ENCODE measurements around the gene PLPP7.
"Not testable (repeated sequence)": the region's sequence is repeated elsewhere in the genome, so short reads cannot be mapped to it uniquely, and the experiment has no call there.

Gene PLPP7

DNA sequence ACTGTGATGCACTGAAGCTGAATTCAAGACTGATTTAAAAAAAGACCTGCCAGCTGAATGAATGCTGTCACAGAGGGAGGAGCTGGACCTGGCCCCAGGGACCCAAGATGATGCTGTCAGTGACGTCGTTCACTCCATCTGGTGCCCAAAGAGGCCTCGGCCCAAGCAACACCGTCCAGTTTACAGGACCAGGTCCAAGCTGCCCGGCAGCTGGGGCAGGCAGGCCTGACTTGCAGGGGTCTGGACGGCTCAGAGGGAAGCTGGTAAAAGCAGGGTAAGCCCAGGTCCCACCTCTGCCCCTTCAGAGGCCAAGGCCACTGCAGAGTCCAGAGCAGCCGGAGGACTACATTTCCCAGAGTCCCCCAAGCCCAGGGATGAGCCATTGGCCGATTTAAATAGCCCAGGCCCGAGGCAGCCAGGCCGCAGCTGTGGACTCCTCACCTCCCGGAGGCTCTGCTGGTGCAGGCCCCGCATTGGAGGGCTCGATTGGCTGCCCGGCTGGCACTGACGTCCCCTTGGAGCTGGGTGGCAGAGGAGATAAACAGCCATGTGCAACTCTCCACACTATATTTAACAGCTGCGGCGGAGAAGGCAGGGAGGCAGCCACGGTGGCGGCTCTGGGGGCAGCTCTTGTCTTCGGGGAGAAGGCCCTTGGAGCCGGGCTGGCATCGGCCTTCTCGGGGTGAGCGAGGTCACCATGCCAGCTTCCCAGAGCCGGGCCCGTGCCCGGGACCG is at the start of gene PLPP7:
PLPP7 (plus strand) TSS at position 423 of the 735 bp plus-strand sequence; CDS start at position 698, 275 bp downstream.
- no peak for DNase-seq

DNA sequence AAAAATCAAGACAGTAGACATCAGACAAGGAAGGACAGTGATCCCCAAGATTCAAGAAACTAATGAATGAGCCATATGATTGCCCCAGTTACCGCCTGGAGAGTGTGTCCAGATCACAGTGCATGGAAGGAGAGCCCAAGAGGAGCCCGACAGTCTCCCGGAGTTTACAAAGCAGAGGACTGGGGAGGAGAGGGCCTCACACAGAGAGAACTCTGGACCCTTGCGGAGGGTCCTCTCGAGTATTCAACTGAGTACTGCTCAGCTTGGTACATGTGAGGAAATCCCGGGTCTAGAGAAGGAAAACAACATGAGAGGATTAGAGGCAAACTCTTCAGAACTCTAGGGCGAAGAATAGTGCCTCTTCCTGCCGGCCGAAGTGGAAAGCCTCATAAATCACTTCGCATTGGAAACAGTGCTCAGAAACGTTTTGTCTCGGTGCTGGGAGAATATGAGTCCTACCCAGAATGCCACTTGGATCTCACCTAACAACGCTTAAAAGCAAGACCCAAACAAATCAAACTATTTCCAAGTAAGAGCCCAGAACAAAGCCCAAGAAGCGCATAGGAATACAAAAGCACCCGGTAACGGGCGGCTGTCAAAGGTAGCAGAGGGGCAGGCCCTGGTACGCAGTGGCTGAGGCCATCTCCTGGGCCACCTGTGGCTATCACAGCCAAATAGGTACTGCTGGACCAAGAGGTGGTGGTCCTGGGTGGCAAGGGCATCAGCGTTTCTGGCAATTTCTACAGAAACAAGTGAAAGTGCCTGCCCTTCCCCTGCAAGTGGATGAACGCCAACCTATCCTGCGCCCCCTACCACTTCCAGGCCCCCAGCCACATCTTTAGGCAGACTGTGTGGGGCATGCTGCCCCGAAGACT is 49.2 kb upstream of the PLPP7 start:
- no peak for DNase-seq

DNA sequence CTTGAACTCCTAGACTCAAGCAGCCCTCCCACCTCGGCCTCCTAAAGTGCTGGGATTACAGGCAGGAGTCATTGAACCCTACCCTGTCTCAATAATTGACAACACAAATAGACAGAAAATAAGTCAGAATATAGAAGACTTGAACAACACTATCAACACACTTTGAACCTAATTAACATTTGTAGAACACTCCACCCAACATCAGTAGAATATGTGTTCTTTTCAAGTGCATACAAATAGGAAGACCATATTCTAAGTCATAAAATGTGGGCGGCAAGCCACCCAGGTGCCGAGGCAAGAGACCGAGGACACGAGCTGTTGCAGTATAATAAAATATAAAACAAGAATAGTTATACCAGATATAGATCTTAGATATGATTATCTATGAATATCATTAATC is 45.2 kb upstream of the PLPP7 start:
- DNase-seq: not testable (repeated sequence)

DNA sequence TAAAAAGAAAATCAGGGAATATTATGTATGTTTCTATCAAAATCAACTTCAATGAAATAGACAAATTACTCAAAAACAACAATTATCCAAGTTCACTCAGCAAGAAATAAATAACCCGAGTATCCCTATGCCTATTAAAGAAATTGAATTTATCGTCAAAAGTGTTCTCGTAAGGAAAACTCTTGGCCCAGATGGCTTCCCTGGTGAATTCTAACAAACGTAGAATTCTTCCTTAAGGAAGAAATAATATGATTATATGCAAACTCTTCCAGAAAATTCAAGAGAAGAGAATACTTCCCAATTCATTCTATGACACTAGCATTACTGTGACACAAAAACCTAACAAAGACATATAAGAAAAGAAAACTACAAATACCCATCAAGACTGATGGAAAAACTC is 42.9 kb upstream of the PLPP7 start:
- no peak for DNase-seq

DNA sequence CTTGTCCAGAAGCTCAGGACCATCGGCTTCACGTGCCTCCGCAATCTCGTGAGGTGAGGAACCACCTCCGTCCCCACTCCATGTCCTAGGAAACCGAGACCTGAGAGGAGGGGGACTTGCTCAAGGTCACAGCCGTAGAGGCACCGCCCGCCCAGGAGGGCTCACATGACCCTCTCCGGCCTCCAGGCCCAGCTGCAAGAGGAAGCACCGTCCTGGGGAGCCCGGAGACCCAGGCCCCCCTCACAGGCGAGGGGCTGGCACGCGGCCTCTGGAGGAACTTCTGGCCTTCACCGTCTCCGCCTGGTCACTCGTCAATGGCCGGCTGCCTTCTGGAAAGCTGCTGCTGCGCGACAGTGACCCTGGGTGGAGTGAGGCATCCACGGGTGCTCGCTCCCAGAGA is 37.4 kb upstream of the PLPP7 start:
- DNase-seq: no peak

DNA sequence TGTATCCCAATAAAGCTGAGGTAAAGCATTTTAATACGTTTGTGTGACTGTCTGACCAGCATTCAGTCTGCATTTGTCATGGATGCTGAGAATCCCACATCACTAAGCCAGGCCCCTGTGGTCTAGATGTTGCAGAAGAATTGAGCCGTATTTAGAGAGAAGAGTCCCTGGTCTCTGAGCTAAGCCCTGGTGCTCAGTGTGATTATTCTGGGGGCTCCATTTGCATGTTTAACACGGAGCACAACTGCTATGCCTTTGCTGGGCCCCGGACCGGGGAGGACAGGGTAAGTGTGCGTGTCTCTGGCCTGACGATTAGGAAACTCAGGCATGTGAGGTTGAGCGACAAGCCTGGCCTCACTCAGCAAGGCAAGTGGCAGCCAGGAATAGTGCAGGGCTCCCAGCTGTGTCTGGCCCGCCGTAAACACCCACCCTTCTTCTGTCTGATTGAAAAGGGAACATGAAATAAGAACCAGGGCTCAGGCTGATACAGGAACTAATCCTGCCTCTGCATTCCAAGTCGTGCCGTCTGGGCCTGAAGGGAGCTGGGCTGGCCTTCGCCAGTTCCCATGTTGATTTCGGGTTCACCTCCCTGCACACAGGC is 35.5 kb upstream of the PLPP7 start:
- DNase-seq: no peak

DNA sequence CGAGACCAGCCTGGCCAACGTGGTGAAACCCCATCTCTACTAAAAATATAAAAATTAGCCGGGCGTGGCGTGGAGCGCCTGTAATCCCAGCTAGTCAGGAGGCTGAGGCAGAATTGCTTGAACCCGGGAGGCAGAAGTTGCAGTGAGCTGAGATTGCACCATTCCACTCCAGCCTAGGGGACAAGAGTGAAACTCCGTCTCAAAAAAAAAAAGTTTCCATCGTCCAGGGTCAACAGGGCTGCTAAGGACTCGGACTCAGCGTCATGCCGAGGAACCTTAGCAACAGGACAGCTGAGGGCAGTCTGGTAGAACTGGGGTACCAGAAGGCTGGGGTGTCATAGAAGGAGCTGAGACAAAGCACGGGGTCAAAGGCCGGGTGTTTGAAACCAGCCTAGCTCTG is 34.9 kb upstream of the PLPP7 start:
- DNase-seq: no peak

DNA sequence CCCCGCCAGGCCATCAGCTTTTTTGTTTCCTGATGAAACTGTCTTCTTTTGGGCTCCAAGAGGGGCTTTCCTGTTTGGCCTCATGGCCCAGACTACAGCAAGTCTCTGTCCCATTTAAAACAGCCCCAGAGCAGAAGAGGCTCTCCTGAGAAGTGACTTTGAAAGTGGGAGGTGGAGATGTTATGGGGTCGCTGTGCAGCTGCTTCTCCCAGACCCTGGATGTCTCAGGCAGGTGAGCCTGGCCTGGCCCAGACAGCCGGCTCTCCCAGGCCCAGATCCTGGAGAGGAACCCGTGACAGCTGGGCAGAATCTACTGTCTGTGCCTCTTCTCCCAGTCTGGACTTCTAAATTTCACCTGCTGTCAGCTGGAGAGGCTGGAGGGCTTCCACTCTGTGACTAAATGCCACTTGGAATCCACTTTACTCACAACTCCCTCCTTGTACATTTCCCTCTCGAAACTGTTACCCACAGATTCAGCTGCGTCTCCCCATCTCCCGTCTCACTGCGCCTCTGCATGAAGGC is 33.8 kb upstream of the PLPP7 start:
- DNase-seq: no peak

DNA sequence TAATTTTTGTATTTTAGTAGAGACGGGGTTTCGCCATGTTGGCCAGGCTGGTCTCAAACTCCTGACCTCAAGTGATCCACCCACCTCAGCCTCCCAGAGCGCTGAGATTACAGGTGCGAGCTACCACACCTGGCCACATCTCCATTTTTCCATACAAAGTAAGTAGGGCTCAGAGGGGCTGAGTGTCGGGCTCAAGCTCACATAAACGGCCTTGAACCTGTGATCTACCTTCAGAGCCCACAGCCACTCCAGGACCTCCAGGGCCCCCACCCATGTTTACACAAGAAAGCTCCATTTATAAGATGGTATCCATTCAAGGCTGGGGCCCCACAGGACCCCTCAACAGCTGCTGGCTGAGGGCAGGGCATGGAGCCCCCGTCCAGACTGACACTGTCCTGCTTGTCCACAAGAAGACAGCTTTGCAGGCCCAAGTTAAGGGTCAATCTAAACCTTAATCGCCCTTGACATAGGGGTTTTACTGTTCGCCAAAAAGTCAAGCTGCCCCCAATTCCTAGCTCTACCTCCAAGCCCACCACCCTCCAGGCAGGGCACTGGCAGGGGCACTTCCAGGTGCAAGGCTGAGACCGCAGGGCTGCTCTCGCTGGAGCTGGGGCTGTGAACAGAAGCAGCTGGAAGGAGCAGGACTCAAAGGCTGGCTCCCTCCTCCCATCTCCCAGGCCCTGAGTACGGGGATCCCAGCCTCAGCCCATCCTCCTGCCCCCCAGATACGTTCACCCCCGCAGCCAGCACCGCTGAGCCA is 32.1 kb upstream of the PLPP7 start:
- no peak for DNase-seq

DNA sequence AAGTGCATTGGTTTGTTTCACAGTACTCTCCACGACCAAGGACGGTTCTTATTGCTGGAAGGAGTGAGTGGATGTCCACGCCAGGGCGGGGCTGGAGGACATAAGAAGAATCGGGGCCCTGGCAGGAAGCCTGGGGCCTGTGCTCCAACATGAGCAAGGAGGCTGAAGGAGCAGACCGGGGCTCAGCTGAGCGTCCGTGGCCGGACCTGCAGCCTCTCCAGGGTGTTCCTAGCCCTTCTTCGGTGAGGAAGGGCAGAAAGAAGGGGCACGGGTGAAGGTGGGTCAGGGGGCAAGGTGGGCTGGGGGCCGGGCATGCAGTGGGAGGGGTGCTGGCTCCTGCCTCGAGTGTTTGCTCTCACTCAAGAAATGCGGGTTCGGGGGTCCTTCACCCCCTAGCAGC is 31.3 kb upstream of the PLPP7 start:
- no peak for DNase-seq

DNA sequence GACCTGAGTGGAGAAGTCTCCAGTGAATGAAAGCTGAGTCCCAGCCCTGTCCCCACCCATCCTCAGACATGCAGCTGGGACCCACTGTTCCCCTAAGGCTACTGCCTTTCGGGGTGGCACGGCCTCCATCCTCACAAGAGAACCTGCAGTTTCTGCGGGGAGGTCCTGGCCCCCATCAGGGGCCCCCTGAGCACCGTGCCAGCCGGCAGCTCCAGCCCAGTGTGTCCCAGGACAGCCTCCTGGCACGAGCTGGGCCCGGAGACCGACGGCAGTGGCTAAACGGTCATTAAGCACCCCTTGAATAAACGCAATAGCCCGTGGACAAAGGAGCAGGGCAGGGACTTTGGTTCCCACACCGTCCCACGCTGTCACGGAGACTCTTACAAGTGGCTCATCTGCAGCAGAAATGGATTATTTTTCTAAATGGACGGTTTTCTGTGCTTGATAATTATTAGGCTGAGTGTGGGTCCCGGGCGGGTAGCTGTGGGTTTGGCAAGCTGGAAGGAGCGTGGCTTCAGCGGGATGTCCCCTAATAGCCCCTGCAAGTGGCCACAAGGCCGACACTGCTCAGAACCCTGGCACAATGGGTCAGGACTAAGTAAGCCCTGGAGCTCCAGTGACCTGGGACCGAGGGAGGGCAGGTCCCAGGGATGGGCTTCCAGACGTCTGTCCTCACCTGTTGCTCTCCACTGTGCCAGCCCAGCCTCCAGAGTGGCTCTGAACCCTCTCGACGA is 30.7 kb upstream of the PLPP7 start:
- no peak for DNase-seq

DNA sequence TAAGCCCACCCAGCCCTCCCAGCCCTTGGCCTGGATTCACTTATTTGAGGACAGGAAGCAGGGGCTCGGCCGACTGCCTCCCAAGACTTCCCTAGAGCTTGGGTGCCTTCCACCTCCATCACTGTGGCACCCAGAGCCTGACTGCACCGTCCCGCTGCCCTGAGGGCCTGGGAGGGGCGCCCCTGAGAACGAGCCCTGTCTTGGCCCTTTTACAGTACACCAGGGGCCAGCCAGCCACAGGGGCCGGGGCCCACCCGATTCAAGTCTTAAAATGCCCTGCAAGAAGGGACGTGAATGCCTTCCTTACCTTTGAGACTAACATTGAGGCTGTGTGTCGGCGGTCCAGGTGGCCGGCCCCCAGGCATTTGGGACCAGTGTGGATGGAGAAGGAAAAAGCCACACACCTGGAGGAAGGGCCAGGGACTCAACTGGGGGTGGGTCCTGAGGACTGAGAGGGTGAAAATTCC is 30.1 kb upstream of the PLPP7 start:
- DNase-seq: no peak

DNA sequence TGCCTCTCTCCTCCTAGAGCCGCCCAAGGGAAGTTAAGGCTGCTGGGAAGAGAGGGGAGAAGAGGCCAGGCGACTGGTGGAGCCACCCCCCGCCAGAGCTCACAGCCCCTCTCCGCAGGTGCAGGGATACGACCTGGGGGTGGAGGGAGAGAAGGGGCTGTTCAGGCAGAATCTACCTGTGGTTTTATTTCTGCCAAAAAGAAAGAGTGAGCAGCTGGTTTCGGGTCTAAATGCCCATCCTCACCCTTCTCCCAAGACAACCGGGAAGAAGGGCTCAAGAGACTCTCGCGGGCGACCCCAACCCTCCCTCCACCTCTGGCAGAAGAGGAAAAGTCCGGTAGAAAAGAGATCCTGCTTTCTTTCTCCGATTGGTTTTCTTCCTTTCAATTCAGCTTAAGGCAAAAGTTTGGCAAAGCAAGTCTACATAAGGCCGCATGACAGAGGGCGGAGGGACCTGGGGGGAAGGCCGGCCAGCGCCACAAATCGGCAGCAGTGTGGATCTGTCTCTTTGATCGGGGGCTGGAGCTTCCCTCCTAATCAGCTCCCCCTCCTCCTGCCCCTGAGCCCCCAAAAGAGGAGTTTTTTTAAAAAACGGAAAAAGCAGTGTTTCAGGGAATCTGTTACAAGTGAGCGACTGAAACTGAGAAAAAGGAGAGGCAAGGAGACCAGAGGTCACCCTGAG is 29.5 kb upstream of the PLPP7 start:
- DNase-seq: no peak

DNA sequence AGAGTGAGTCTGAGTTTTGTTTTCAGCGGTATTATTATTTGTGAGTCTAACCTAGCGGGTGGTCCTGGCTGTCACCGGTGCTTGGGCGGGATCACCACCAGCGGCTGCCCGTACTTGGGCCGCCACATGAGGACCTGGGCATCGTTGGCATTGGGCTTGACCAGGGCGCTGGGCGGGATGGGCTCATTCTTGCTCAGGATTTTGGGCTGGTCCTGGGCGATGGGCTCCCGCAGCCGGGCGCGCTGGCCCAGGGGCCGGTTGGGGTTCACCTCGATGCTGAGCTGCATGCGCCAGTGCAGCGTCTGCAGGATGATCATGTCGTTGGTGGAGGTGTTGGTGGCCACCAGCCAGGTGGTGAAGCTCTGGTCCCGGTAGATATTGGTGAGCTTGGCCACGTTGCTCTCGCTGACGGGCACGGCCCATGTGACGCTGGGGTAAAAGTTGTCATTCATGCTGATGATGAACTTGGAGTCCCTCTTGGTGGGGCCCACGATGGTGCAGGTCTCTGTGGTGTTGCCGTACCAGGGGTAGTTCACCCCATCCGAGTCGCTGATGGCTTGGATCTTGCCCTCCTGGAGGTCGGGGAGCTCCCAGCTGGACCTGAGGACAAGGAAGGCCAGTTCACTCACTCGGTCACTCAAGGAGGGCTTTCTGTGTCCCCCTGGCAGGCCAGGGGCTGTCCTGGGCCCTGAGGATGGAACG is 28.6 kb upstream of the PLPP7 start:
- no peak for DNase-seq

DNA sequence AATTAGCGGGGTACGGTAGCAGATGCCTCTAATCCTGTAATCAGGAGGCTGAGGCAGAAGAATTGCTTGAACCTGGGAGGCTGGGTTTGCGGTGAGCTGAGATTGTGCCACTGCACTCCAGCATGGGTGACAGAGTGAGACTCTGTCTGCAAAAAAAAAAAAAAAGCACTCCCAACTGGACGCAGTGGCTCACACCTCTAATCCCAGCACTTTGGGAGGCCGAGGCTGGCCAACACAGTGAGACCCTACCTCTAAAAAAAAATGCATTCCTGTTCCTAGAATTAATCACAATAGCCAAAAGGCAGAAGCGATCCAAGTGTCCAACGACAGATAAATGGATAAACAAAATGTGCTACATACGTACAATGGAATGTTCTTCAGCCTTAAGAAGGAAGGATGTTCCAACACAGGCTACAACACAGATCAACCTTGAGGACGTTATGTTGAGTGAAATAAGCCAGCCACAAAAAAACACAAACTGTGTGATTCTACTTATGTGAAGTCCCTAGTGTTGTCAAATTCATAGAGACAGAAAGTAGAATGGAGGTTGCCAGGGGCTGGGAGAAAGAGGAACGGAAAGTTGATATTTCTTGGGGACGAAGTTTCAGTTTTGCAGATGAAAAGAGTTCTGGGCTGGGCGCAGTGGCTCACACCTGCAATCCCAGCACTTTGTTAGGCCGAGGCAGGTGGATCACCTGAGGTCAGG is 27.0 kb upstream of the PLPP7 start:
- no peak for DNase-seq

DNA sequence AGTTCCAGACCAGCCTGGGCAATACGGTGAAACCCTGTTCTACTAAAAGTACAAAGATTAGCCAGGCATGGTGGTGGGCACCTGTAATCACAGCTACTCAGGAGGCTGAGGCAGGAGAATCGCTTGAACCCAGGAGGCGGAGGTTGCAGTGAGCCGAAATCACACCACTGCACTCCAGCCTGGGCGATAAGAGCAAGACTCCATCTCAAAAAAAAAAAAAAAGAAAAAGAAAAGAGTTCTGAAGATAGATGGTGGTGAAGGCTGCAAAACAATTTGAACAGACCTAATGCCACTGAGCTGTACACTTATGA is 26.5 kb upstream of the PLPP7 start:
- not testable (repeated sequence) for DNase-seq

DNA sequence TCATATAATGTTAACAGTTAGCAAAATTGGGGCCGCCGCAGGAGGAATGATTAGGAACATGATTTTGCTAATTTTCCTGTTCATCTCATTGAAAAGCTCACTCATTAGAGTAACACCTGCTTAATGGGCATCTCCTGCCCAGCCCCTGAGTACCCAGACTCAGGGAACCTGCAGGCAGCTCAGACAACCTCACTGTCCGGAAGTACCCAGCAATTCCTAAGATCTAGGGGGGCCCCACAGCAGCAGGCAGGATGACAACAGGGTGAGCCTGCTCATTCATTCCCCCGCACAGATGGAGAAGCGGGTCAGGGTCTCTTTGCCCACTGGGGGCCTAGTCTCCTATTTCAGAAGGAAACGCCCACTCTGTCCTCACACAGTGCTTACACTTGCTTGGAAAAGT is 25.8 kb upstream of the PLPP7 start:
- no peak for DNase-seq

DNA sequence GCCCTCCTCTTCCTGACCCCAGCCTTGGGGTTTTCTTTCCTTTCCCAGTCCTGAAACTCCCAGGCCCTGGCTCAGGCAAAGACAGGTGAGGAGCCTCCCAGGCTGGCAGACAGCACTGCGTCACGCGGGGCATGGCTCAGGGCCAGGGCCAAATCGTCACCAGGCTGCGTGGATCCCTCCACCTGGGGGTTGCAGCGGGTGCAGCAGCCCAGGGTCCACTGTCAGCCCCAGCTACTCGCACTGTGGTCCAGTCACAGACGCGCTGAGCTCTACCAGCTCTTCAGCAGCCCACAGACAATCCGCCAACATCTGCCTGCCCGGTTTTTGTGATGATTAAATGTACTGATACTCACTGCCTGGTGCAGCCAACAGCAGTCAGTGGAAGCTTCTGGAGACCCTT is 25.3 kb upstream of the PLPP7 start:
- DNase-seq: no peak

DNA sequence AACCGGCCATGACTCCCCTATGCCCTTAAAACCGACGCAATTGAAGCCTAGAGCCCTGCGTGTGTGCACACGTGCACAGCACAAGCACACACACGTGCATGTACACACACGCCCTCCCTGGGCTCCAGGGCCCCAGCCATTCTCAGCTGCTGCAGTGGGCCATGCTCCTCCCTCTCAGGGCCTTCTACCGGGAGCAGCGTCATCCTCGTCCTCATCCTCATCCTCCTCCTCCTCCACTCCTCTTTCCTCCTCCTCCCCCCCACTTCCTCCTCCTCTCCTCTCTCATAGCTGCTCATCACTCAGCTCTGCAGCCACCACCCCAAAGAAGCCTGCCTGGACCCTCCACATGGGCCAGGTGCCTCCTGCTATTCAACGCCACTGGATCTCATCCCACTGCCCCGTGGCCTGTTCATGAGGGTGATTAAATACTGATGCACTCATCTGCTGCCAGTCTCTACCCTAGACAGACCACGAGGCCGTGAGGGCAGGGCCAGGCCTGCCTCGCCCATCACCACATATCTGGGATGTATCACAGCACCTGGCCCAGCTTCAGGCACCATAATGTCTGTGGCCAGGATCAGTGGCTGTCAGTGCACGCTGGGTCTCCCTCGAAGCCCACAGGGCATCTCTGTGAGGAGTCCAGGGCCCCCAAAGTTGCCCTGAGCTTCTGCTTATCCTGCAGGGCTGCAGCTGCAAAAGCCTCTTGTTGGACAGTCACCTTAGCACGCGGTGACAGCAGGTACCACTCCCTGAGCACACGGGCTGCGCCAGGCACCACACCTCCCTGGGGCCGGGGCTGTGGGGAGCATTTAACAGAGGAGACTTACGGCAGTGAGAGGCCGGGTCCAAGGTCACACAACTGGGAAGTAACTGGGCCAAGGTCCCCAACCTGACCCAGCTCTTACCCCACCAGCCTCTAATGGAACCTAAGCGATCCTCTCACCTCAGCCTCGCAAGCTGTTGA is 23.0 kb upstream of the PLPP7 start:
- no peak for DNase-seq

All from NCI-H446 treated with DMSO at 0.1 percent for 48 hours (cell line).